HL-60 (cell line): ENCODE results near the gene MINDY3.

ENCODE experiments used
- DNase-seq, 2 experiments: peaks; one replicate each; pipeline ENCODE4 v3.0.0-alpha.2; 2010 to 2020; ENCODE audit warnings: low read depth in 1 of 2, low spot score in 1 of 2
- H3K27ac ChIP-seq: fragments of 250-450 bp; sonication (Bioruptor Pico); replicated peaks from 2 replicates; pipeline ENCODE4 v1.5.1; 2020; ENCODE audit warnings: mild to moderate bottlenecking, moderate library complexity
- H3K27me3 ChIP-seq: fragments of 250-450 bp; sonication (Bioruptor Pico); 2 replicates; pipeline ENCODE4 v1.5.1; 2021; ENCODE audit warnings: mild to moderate bottlenecking, moderate library complexity; ENCODE audit not compliant: insufficient read depth, poor library complexity, severe bottlenecking
- H3K4me3 ChIP-seq: replicated peaks from 2 replicates; pipeline ENCODE4 v1.5.1; 2011; ENCODE audit warnings: mild to moderate bottlenecking, control low read depth, low read length; ENCODE audit not compliant: insufficient read depth
- CTCF ChIP-seq: IDR thresholded peaks from one replicate; pipeline ENCODE4 v1.5.1; 2011; ENCODE audit warnings: low read length, control low read depth, inconsistent platforms; ENCODE audit not compliant: insufficient read depth
- GABPA ChIP-seq: IDR thresholded peaks from 2 replicates; pipeline ENCODE4 v1.6.1; 2012; ENCODE audit warnings: low read depth
- POLR2AphosphoS5 ChIP-seq: IDR thresholded peaks from 2 replicates; pipeline ENCODE4 v1.6.1; 2012; ENCODE audit warnings: low read depth
- REST ChIP-seq: IDR thresholded peaks from 2 replicates; pipeline ENCODE4 v1.6.1; 2012; ENCODE audit warnings: low read depth; ENCODE audit not compliant: insufficient replicate concordance
- SPI1 ChIP-seq: IDR thresholded peaks from 2 replicates; pipeline ENCODE4 v1.6.1; 2012; ENCODE audit warnings: low read depth, mild to moderate bottlenecking, borderline replicate concordance

The MINDY3 gene

GRCh38 chr10:15793664-15794063 lies 66.6 kb downstream of the MINDY3 start:
- no peak for TF ChIP-seq SPI1
- no peak for TF ChIP-seq CTCF
- no peak for TF ChIP-seq GABPA
- no peak for TF ChIP-seq POLR2AphosphoS5
- no peak for TF ChIP-seq REST
- H3K27ac ChIP-seq = no peak overlapping the region
- no peaks in the 10 kb centered on the region for H3K27me3 ChIP-seq
- H3K4me3 ChIP-seq = no peak overlapping the region
- no peak for DNase-seq

- TF ChIP-seq POLR2AphosphoS5 = no peak
- TF ChIP-seq GABPA = no peak
- TF ChIP-seq SPI1 = no peak
- TF ChIP-seq CTCF = no peak
- no peak for TF ChIP-seq REST
- Histone ChIP-seq H3K27ac (no peak overlapping the region), H3K27me3 (no peaks in the 10 kb centered on the region), H3K4me3 (no peak overlapping the region)
- no peak for DNase-seq
Observed at GRCh38 chr10:15792777-15793176, 67.5 kb downstream of the MINDY3 start.

GRCh38 chr10:15791816-15792524 lies 68.3 kb downstream of the MINDY3 start:
- DNase-seq = no peak
- Histone ChIP-seq H3K27me3 (no peaks in the 10 kb centered on the region), H3K27ac (no peak overlapping the region), H3K4me3 (no peak overlapping the region)
- TF ChIP-seq CTCF (no peak), REST (no peak), GABPA (no peak), POLR2AphosphoS5 (no peak), SPI1 (no peak)
